ENCODE data around the gene C1orf159. TPM values are rescaled to one million over a fixed set of nuclear protein-coding genes. Genes with fewer than 3 reads are reported as not detected.

The C1orf159 gene
- total and polyA plus RNA-seq, 2 donors (not counting 1 experiment from before 2014, with no cell fraction given), result 23.0 to 25.6 TPM

GRCh38 chr1:1148061-1148460 is 32.2 kb upstream of the C1orf159 start:
- Histone ChIP-seq H3K36me3 (replicated peaks in 1 of 2; ENCODE audit: control extremely low read depth in 1 of 2, control insufficient read depth in 1 of 2, extremely low read depth in 1 of 2, insufficient read depth in 2 of 2, low read length in 1 of 2) (no peaks in the 10 kb centered on the region), H3K27me3 (replicated peaks in 1 of 4; ENCODE audit: control extremely low read depth in 1 of 4, control insufficient read depth in 3 of 4, insufficient read depth in 4 of 4, low read length in 3 of 4) (no peaks in the 10 kb centered on the region), H3K27ac (ENCODE audit: low read length in 2 of 2) (no peak overlapping the region), H4K20me1 (ENCODE audit: control insufficient read depth, insufficient read depth, low read length, poor library complexity, severe bottlenecking) (no peaks in the 10 kb centered on the region), H2AFZ (ENCODE audit: insufficient read depth, low read depth, low read length, poor library complexity, severe bottlenecking) (no peak overlapping the region), H3K4me1 (ENCODE audit: control insufficient read depth in 2 of 2, insufficient read depth in 2 of 2, low read length in 2 of 2) (peaks cover 26 to 29% of the 10 kb centered on the region in 2 donors), H3K4me2 (replicated peaks; ENCODE audit: low read depth, low read length, poor library complexity, severe bottlenecking) (no peak overlapping the region), H3K4me3 (ENCODE audit: control extremely low read depth in 1 of 5, extremely low read depth in 1 of 5, insufficient read depth in 1 of 5, low read depth in 2 of 5, low read length in 4 of 5) (no peak overlapping the region), H3K9me3 (ENCODE audit: control extremely low read depth in 1 of 3, control insufficient read depth in 2 of 3, insufficient read depth in 1 of 3, low read length in 2 of 3) (peaks cover 0 to 12% (median 0%) of the 10 kb centered on the region in 3 donors), H3K79me2 (ENCODE audit: control insufficient read depth, insufficient read depth, low read length) (no peaks in the 10 kb centered on the region), H3K9ac (ENCODE audit: low read length) (no peak overlapping the region)
- TF ChIP-seq EZH2 (IDR thresholded peaks at IDR 0.05; ENCODE audit: borderline replicate concordance, insufficient read depth, low read depth, low read length, poor library complexity, severe bottlenecking) (no peak), CTCF (IDR thresholded peaks at IDR 0.05) (no peak)
- intact Hi-C loops (cut with micrococcal nuclease), result no loop called here
- Mint-ChIP-seq H3K27ac (no peak overlapping the region), H3K27me3 (no peaks in the 10 kb centered on the region), H3K9me3 (ENCODE audit: insufficient read depth) (peaks cover 2% of the 10 kb centered on the region), H3K4me3 (no peak overlapping the region), H3K4me1 (peaks cover 19% of the 10 kb centered on the region)
- ChIA-PET CTCF (no interaction called here), POLR2A (interaction anchor here (1.3 kb wide), 1 partner anchor 10 kb away, joined by 6 read pairs; no protein-coding TSS in a partner anchor)
- DNase-seq (no peak), ATAC-seq (ENCODE audit: low read depth) (no peak)
- WGBS (ENCODE audit: insufficient coverage), result 97% methylated on average over 12 of the region's 13 CpGs

GRCh38 chr1:1146596-1146995 is 30.7 kb upstream of the C1orf159 start:
- DNase-seq (no peak), ATAC-seq (ENCODE audit: low read depth) (no peak)
- Mint-ChIP-seq H3K4me1 (peaks cover 29% of the 10 kb centered on the region), H3K27me3 (no peaks in the 10 kb centered on the region), H3K9me3 (ENCODE audit: insufficient read depth) (no peaks in the 10 kb centered on the region), H3K27ac (peak overlapping the region; percentile 56), H3K4me3 (no peak overlapping the region)
- Histone ChIP-seq H3K79me2 (ENCODE audit: control insufficient read depth, insufficient read depth, low read length) (no peaks in the 10 kb centered on the region), H3K27ac (ENCODE audit: low read length in 2 of 2) (no peak overlapping the region), H3K27me3 (replicated peaks in 1 of 4; ENCODE audit: control extremely low read depth in 1 of 4, control insufficient read depth in 3 of 4, insufficient read depth in 4 of 4, low read length in 3 of 4) (no peaks in the 10 kb centered on the region), H3K4me1 (ENCODE audit: control insufficient read depth in 2 of 2, insufficient read depth in 2 of 2, low read length in 2 of 2) (peaks cover 33 to 40% of the 10 kb centered on the region in 2 donors), H3K4me3 (ENCODE audit: control extremely low read depth in 1 of 5, extremely low read depth in 1 of 5, insufficient read depth in 1 of 5, low read depth in 2 of 5, low read length in 4 of 5) (no peak overlapping the region), H4K20me1 (ENCODE audit: control insufficient read depth, insufficient read depth, low read length, poor library complexity, severe bottlenecking) (no peaks in the 10 kb centered on the region), H3K9ac (ENCODE audit: low read length) (no peak overlapping the region), H3K9me3 (ENCODE audit: control extremely low read depth in 1 of 3, control insufficient read depth in 2 of 3, insufficient read depth in 1 of 3, low read length in 2 of 3) (no peaks in the 10 kb centered on the region), H2AFZ (ENCODE audit: insufficient read depth, low read depth, low read length, poor library complexity, severe bottlenecking) (no peak overlapping the region), H3K36me3 (replicated peaks in 1 of 2; ENCODE audit: control extremely low read depth in 1 of 2, control insufficient read depth in 1 of 2, extremely low read depth in 1 of 2, insufficient read depth in 2 of 2, low read length in 1 of 2) (no peaks in the 10 kb centered on the region), H3K4me2 (replicated peaks; ENCODE audit: low read depth, low read length, poor library complexity, severe bottlenecking) (no peak overlapping the region)
- TF ChIP-seq CTCF (IDR thresholded peaks at IDR 0.05), result no peak
- no peak for TF ChIP-seq EZH2 (IDR thresholded peaks at IDR 0.05; ENCODE audit: borderline replicate concordance, insufficient read depth, low read depth, low read length, poor library complexity, severe bottlenecking)
- whole genome bisulfite sequencing (ENCODE audit: insufficient coverage), result 97% methylated on average over 15 of the region's 15 CpGs
- CTCF ChIA-PET, result no interaction called here
- intact Hi-C loops (cut with micrococcal nuclease), result no loop called here
- POLR2A ChIA-PET, result interaction anchor here (0.8 kb wide), 1 partner anchor 11 kb away, joined by 3 read pairs; no protein-coding TSS in a partner anchor
